HEK293T (cell line): ENCODE data around the gene SHISAL2B.

Source experiments
- ARNT ChIP-seq: fragments of 450-650 bp; IDR thresholded peaks from 2 replicates; pipeline ENCODE4 v1.6.1; 2017; ENCODE audit warnings: mild to moderate bottlenecking
- BHLHE40 ChIP-seq: fragments of 450-650 bp; IDR thresholded peaks from 2 replicates; pipeline ENCODE4 v1.6.1; 2016; ENCODE audit warnings: mild to moderate bottlenecking, moderate library complexity, borderline replicate concordance
- FOXA1 ChIP-seq: fragments of 450-650 bp; IDR thresholded peaks from 2 replicates; pipeline ENCODE4 v1.6.1; 2016; ENCODE audit warnings: mild to moderate bottlenecking
- FOXK2 ChIP-seq: fragments of 450-650 bp; IDR thresholded peaks from 2 replicates; pipeline ENCODE4 v1.6.1; 2016; ENCODE audit warnings: mild to moderate bottlenecking
- FOXM1 ChIP-seq: fragments of 450-650 bp; IDR thresholded peaks from 2 replicates; pipeline ENCODE4 v1.6.1; 2017; ENCODE audit warnings: mild to moderate bottlenecking, borderline replicate concordance
- HDGF ChIP-seq: fragments of 450-650 bp; IDR thresholded peaks from 2 replicates; pipeline ENCODE4 v1.6.1; 2017; ENCODE audit warnings: antibody characterized with exemption, borderline replicate concordance
- L3MBTL2 ChIP-seq: fragments of 450-650 bp; conservative IDR thresholded peaks from 2 replicates; pipeline ENCODE4 v1.6.1; 2016; ENCODE audit warnings: mild to moderate bottlenecking
- LEF1 ChIP-seq: fragments of 450-650 bp; IDR thresholded peaks from 2 replicates; pipeline ENCODE4 v1.6.1; 2017; ENCODE audit warnings: mild to moderate bottlenecking, borderline replicate concordance
- NFRKB ChIP-seq: fragments of 450-650 bp; IDR thresholded peaks from 2 replicates; pipeline ENCODE4 v1.6.1; 2016; ENCODE audit warnings: mild to moderate bottlenecking, moderate library complexity
- TARDBP ChIP-seq: fragments of 450-650 bp; IDR thresholded peaks from 2 replicates; pipeline ENCODE4 v1.6.1; 2016
- TF ChIP-seq, protein P1 (sequence below): fragments of 450-650 bp; IDR thresholded peaks from 2 replicates; pipeline ENCODE4 v1.6.1; 2016

DNA sequence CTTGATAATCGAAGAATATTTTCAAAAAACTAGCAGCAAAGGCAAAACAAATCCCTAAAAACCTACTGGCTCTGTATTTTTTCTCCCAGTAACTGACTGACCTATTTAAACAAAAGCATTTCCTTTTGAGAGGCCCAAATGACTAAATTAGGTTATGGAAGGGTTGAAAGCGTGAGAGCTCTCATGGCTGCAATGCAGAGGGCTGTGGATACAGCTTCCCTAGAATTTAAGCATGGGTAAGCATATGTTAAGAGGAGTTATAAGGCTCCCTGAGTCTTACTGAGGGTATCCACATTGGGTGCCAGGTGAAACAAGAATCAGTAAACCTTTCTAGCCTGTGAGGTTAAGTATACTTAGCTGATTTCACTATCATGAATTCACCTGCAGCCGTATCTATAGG is 32.3 kb downstream of the SHISAL2B start:
- TF ChIP-seq NFRKB (no peak), BHLHE40 (no peak), FOXM1 (no peak), FOXA1 (no peak), HDGF (no peak), LEF1 (no peak), ARNT (no peak), FOXK2 (no peak), L3MBTL2 (no peak), TARDBP (no peak)
- TF ChIP-seq, protein P1, sequence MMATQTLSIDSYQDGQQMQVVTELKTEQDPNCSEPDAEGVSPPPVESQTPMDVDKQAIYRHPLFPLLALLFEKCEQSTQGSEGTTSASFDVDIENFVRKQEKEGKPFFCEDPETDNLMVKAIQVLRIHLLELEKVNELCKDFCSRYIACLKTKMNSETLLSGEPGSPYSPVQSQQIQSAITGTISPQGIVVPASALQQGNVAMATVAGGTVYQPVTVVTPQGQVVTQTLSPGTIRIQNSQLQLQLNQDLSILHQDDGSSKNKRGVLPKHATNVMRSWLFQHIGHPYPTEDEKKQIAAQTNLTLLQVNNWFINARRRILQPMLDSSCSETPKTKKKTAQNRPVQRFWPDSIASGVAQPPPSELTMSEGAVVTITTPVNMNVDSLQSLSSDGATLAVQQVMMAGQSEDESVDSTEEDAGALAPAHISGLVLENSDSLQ = no peak
